Urinary bladder (tissue), 4 donors: ENCODE data around the gene RLN3. TPM values are rescaled to one million over a fixed set of nuclear protein-coding genes. Genes with fewer than 3 reads are reported as not detected.
A peak's percentile ranks its signal among the peaks of the same experiment; 100 is the strongest.

ENCODE experiments used
- DNase-seq: peaks from one replicate; pipeline ENCODE4 v3.0.0-alpha.2; 2015; ENCODE audit errors: extremely low spot score
- H3K27ac ChIP-seq: one replicate; pipeline ENCODE4 v1.5.1; 2013; ENCODE audit warnings: low read depth, mild to moderate bottlenecking, moderate library complexity
- H3K36me3 ChIP-seq: one replicate; pipeline ENCODE4 v1.6.1; 2013; ENCODE audit warnings: mild to moderate bottlenecking, moderate library complexity; ENCODE audit not compliant: insufficient read depth
- H3K4me1 ChIP-seq: one replicate; pipeline ENCODE4 v1.6.1; 2013; ENCODE audit warnings: mild to moderate bottlenecking, moderate library complexity; ENCODE audit not compliant: insufficient read depth
- H3K4me3 ChIP-seq: one replicate; pipeline ENCODE4 v1.5.1; 2013; ENCODE audit warnings: low read depth, low read length
- WGBS: extraction: QIAGEN DNeasy Blood & Tissue Kit; methylation state at CpG from one replicate; pipeline ENCODE4 v1.1.7; 2013; 5-methylcytosine and 5-hydroxymethylcytosine counted together
- polyA plus RNA-seq: library from polyadenylated mRNA; stranded (reverse); fragments of 200-250 nt; gene quantifications from one replicate; pipeline ENCODE4 v1.2.3, GENCODE V29; 2013
- total RNA-seq: library from RNA; depleted of rRNA; stranded (reverse); fragments of >200 nt; gene quantifications from one replicate; pipeline ENCODE4 v1.2.3, GENCODE V29; 2014
- donor health status: healthy with polysubstance abuse.
- donor health status: healthy.

Gene RLN3
- total and polyA plus RNA-seq, 2 donors, result not detected

DNA sequence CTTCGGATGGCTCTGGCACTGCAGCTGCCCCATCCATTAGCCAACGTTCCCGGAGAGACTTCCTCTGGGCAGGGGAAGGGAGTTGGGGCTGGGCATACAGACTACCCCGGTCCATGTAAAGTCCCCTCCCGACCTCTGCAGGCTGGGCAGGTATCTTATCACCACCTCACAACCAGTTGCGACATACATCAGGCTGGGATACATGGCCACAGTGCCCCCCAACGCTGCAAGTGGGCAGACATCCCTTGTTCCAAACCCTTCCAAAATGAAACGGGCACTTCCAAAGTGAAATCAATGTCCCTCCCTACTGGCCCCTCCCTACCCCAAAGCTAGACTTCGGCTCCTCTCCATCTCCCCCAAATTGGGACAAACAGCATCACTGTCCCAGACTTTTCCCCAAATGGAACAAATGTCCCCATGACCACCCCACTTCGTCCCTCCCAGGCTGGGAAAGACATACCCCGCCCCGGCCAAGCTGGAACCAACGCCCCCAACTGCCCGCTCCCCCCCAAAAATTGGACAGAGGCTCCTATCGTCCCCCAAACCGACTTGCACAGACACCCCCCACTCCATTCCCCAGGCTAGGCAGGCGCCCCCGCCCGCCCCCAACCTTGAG lies 28.9 kb downstream of the RLN3 start:
- 27% methylated on average over 19 of the region's 19 CpGs for WGBS
- no peak for DNase-seq
- Histone ChIP-seq H3K36me3 (no peaks in the 10 kb centered on the region), H3K4me1 (no peaks in the 10 kb centered on the region), H3K4me3 (peak overlapping the region; percentile 34), H3K27ac (no peak overlapping the region)

DNA sequence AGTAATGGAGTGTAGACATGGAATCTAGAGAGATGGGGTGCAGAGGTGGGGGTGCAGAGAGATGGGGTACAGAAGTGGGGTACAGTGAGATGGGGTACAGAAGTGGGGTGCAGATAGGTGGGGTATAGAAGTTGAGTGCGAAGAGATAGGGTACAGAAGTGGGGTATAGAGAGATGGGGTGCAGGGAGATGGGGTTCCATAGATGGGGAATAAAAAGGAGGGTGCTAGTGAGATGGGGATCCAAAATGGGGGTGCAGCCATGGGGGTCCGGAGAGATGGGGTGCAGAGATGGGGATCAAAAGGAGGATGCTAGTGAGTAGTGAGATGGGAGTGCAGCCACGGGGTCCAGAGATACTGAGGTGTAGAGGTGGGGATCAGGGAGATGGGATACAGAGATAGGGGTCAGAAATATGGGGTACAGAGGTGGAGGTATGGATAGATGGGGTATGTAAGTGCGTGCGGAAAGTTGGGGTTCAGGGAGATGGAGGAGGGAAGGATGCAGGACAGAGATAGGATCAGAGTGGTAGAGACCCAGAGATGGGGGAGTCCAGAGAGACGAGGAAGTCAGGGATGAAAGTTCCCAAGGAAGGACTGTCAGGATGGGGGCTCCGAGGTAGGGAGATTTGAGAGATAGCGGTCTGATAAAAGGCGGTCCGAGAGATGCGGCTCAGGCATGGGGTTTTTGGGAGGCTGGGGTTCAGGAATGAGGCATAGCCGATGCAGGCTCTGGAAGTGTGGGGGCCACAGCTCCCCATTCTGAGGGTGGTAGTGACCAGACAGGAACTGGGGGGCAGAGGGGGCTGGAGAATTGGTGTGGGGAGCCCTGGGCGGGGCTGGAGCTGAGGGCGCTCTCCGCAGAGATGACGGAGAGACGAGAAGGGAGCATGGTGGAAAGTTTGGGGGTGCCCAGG lies 30.5 kb downstream of the RLN3 start:
- 24% methylated on average over 17 of the region's 17 CpGs for WGBS
- no peaks in the 10 kb centered on the region for H3K36me3 ChIP-seq
- no peak overlapping the region for H3K27ac ChIP-seq
- no peaks in the 10 kb centered on the region for H3K4me1 ChIP-seq
- no peak for DNase-seq
- no peak overlapping the region for H3K4me3 ChIP-seq

DNA sequence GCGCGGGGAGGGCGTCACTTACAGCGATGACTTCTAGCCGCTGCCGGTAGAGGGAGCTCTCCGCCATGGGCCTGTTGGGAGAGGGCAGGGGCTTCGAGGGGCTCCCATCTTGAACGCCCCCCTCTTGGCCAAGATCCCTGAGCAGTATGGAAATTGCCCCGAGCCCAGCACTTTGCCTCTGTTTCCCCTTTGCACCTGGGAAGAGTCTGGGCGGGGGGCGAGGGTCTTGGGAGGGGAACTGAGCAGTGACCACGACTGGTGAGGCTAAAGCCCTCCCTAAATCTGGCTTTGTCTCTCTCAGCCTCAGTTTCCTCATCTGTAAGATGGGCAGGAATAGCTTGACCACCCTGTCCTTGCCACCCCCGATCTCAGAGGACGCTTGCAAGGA lies 31.1 kb downstream of the RLN3 start:
- DNase-seq, result no peak
- Histone ChIP-seq H3K4me1 (no peaks in the 10 kb centered on the region), H3K36me3 (no peaks in the 10 kb centered on the region), H3K27ac (no peak overlapping the region), H3K4me3 (no peak overlapping the region)
- WGBS, result 18% methylated on average over 15 of the region's 15 CpGs

DNA sequence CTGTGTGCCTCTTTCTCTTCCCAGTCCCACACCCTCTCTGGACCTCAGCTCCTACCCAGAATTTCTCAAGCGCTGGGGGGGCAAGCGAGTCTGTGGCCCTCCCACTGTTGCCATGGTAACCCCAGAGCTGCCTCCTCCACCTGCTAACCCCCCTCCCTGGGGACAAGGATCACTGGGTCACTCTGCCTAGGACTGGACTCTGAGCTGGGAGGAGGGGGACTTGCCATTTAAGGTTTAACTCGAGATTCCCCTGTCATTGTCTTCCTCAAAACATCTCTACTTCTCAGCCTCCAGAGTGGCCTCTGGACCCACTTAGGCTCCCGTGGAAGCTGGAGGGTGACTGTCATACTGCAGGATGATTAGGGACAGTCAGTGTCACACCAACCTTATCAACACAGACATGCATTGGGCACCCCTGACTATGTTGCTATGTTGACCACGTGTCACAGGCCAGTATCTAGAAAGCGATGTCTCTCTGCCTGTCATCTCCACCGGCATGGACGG lies 31.8 kb downstream of the RLN3 start:
- Histone ChIP-seq H3K36me3 (no peaks in the 10 kb centered on the region), H3K4me1 (no peaks in the 10 kb centered on the region), H3K27ac (no peak overlapping the region), H3K4me3 (no peak overlapping the region)
- 62% methylated on average over 8 of the region's 8 CpGs for WGBS
- DNase-seq, result no peak

DNA sequence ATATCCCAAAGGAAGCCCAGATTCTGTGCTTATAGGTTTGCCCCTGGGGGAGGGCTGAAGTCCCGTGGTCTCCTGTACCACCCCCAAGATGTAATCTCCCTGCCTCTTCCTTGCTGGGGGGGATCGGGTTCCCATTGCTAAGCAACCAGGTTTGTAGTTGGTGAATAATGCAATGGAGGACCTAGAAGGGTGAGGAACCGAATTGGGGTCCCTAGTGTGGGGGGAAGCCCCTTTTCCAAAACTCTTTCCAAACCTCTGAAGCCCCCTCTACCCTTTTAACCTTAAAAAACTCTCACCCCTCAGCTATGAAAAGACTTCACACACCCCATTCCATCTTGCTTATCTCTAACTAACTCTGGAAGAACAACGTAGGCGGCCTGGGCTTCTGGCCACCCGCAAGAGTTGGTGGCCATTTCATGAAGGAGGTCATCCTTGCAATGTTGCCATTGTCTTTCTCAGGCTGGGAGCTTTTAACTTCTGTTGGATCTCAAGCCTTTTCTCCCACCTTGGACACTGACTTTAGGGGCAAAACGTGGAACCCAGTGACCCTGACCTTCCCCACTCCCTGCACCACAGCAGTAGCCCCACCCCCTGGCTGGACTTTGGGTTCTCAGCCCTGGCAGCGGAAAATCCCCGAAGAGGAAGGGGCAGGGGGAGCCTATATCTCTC lies 33.3 kb downstream of the RLN3 start:
- H3K27ac ChIP-seq, result no peak overlapping the region
- DNase-seq, result no peak
- H3K36me3 ChIP-seq, result no peaks in the 10 kb centered on the region
- WGBS, result 52% methylated on average over 9 of the region's 9 CpGs
- H3K4me1 ChIP-seq, result no peaks in the 10 kb centered on the region
- H3K4me3 ChIP-seq, result no peak overlapping the region

DNA sequence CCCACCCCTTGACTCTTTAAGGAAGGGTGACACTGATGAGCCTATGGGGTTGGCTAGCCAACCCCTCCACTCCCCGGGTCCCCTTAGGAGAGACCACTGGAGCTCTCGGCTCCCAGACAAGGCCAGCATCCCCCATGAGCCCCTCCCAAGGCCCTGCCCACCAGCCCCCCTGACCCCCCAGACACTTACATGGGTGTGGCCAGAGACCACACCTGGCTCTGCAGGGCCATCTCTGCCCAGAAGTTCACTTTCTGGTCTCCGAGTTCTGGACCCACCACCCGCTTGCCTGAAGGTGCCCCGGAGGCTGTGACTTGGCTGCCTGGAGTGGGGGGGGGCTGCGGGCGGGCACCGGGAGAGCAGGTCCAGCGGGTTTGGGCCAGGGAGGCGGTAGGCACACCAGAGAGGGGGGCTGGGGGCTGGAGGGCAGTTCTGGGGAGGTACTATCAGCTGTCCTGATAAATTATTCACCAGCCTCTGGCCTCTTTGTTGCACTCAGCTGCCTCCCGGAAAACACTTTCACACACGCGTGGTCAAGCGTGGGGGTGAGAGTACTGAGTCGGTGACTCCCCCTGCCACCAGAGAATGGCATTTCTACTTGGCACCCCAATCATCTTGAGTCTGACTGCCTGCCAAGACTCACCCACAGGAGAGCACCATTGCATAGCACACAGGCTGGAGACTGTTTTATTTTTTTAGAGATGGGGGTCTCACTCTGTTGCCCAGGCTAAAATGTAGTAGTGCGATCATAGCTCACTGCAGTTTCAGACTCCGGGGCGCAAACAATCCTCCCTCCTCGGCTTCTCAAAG lies 34.0 kb downstream of the RLN3 start, which contains the start of gene PALM3:
Gene PALM3 (minus strand): TSS at position 326 of the 807 bp plus-strand sequence. CDS start 96 bp downstream, at position 230.
- Histone ChIP-seq H3K27ac (no peak within 1 kb of the TSS), H3K4me3 (no peak within 1 kb of the TSS), H3K36me3 (no peaks in the 10 kb centered on the region), H3K4me1 (no peaks in the 10 kb centered on the region)
- DNase-seq, result no peak
- WGBS, result 69% methylated on average over 19 of the region's 19 CpGs

DNA sequence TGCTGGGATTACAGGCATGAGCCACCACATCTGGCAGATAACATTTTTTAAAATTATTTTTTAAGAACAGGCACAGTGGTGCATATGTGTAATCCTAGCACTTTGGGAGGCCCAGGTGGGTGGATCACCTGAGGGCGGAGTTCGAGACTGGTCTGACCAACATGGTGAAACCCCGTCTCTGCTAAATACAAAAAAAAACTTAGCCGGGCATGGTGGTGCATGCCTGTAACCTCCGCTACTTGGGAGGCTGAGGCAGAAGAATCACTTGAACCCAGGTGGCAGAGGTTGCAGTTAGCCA lies 34.6 kb downstream of the RLN3 start:
- H3K4me3 ChIP-seq, result no peak overlapping the region
- WGBS, result 83% methylated on average over 5 of the region's 5 CpGs
- DNase-seq, result no peak
- no peaks in the 10 kb centered on the region for H3K4me1 ChIP-seq
- no peaks in the 10 kb centered on the region for H3K36me3 ChIP-seq
- H3K27ac ChIP-seq, result no peak overlapping the region

DNA sequence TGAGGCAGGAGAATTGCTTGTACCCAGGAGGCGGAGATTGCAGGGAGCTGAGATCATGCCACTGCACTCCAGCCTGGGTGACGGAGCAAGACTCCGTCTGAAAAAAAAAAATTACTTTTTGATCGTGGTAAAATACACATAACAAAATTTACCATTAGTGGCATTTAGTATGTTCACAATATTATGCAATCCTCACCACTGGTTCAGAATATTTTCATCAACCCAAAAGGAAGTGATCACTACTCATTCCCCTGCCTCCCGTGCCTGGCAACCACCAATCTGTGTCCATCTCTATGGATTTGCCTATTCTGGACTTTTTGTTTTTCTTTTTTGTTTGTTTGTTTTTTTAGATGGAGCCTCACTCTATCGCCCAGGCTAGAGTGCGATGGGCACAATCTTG lies 35.2 kb downstream of the RLN3 start:
- Histone ChIP-seq H3K4me1 (no peaks in the 10 kb centered on the region), H3K27ac (no peak overlapping the region), H3K36me3 (no peaks in the 10 kb centered on the region), H3K4me3 (no peak overlapping the region)
- 75% methylated on average over 7 of the region's 7 CpGs for WGBS
- DNase-seq, result no peak

DNA sequence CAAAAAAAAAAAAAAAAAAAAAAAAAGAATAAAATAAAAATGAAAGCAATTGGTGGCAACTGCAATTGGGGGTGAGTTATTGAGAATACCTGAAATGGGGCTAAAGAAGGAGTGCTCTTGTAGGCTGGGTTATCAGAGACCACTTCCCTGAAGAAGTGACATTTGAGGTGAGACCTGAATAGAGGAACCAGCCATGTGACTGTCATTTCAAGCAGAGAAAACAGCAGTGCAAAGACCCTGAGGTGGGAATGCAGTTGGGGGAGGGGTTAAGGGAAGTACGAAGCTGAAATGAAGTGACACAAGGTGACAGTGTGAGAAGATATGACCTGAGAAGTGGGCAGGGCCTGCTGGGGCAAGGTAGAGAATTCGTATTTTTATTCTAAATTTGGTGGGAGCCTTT lies 38.2 kb downstream of the RLN3 start:
- no peaks in the 10 kb centered on the region for H3K36me3 ChIP-seq
- H3K27ac ChIP-seq, result no peak overlapping the region
- no peak for DNase-seq
- WGBS, result 68% methylated on average over 2 of the region's 2 CpGs
- H3K4me1 ChIP-seq, result no peaks in the 10 kb centered on the region
- H3K4me3 ChIP-seq, result no peak overlapping the region

DNA sequence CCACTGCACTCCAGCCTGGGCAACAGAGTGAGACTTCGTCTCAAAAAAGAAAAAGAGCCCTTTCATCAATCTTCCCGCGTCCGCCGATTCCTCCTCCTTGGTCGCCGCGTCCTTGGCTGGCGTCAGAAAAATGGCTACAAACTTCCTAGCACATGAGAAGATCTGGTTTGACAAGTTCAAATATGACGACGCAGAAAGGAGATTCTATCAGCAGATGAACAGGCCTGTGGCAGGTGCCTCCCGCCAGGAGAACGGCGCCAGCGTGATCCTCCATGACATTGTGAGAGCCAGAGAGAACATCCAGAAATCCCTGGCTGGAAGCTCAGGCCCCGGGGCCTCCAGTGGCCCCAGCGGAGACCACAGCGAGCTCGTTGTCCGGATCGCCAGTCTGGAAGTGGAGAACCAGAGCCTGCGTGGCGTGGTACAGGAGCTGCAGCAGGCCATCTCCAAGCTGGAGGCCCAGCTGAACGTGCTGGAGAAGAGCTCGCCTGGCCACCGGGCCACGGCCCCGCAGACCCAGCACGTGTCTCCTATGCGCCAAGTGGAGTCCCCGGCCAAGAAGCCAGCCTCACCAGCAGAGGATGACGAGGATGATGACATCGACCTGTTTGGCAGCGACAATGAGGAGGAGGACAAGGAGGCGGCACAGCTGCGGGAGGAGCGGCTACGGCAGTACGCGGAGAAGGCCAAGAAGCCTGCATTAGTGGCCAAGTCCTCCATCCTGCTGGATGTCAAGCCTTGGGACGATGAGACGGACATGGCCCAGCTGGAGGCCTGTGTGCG lies 42.5 kb downstream of the RLN3 start:
- H3K27ac ChIP-seq, result no peak overlapping the region
- WGBS, result 94% methylated on average over 43 of the region's 43 CpGs
- no peaks in the 10 kb centered on the region for H3K36me3 ChIP-seq
- DNase-seq, result no peak
- no peak overlapping the region for H3K4me3 ChIP-seq
- peaks cover 2% of the 10 kb centered on the region for H3K4me1 ChIP-seq

DNA sequence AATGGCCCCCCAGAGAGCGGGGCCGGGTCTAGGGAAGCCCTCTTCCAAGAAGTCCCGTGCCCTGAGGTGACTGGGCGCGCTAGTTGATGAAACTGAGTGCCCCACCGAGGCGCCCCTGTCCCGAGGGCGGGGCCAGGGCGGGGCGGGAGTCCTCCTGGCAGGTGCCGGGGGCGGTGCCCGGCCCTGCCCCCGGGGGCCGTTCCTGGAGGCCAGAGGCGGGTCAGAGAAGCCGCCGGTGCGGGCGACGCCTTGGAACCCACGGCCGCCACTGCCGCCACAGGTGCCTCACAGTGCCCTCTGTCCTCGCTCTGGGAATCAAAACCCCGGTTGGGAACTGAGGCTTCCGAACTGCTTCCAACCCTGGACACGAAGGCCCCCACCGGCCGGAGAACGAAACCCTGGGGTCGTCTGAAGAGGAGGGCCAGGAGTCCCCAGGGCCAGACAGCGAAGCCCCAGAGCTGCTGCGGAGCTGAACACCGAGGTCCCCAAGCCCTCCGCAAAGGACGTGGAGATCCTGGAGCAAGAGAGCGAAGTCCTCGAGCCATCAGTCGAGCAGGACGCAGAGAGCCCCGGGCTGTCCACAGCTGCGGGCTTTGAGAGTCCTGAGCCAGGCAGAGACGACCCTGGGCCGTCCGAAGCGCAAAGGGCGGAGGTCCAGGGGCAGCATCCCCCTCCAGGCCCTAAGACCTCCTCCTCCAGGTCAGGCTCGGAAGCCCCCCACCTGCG lies 44.8 kb downstream of the RLN3 start, which contains the start of gene MISP3:
Gene MISP3 (plus strand): TSS at position 252 of the 726 bp plus-strand sequence. CDS start 524 bp downstream, outside the sequence.
- no peaks in the 10 kb centered on the region for H3K36me3 ChIP-seq
- H3K27ac ChIP-seq, result peak within 1 kb of the TSS; percentile 86
- H3K4me1 ChIP-seq, result peaks cover 2% of the 10 kb centered on the region
- H3K4me3 ChIP-seq, result peak within 1 kb of the TSS; percentile 51
- 2% methylated on average over 51 of the region's 51 CpGs for WGBS
- DNase-seq, result no peak

DNA sequence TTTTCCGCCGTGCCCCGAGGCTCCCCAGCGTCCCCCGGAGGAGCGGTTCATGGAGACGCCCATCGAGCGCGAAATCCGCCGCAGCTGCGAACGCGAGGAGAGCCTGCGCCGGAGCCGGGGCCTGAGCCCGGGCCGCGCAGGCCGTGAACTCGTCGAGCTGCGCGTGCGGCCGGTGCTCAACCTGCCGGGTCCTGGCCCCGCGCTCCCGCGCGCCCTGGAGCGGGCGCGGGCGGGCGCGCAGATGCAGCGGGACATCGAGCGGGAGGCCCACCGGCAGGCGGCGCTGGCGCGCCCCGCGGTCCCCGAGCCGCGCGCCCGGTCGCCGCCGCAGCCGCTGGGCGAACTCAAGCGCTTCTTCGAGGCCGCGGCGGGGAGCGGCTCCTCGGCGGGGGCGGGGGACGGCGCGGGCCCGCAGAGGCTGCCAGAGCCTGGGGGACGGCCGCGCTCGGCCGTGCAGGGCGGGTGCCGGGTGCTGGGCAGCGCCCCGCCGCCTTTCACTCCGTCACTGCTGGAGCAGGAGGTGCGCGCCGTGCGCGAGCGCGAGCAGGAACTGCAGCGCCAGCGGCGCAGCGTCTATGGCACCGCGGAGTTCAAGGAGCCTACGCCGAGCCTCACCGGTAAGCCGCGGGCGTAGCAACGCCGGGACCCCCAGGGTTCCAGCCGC lies 45.4 kb downstream of the RLN3 start:
- H3K4me1 ChIP-seq, result peaks cover 2% of the 10 kb centered on the region
- WGBS, result under 1% methylated on average over 106 of the region's 106 CpGs
- no peak for DNase-seq
- H3K27ac ChIP-seq, result peak overlapping the region; percentile 86
- H3K4me3 ChIP-seq, result peak overlapping the region; percentile 51
- no peaks in the 10 kb centered on the region for H3K36me3 ChIP-seq
